Mesothelial cell of epicardium (in vitro differentiated cells): ENCODE results near the gene GALNT11. TPM values are rescaled to one million over a fixed set of nuclear protein-coding genes. Genes with fewer than 3 reads are reported as not detected.

ENCODE experiments used
- DNase-seq, 2 experiments: peaks; one replicate each; pipeline ENCODE4 v3.0.0; 2021; ENCODE audit warnings: low spot score in 2 of 2; ENCODE audit not compliant: unreplicated experiment in 2 of 2
- H3K27ac Mint-ChIP-seq: 2 replicates; pipeline ENCODE4 v1.8.0; 2021; ENCODE audit warnings: mixed read lengths
- H3K27me3 Mint-ChIP-seq: 2 replicates; pipeline ENCODE4 v1.8.0; 2021; ENCODE audit warnings: low read depth, mixed read lengths
- H3K36me3 Mint-ChIP-seq: 2 replicates; pipeline ENCODE4 v1.8.0; 2021; ENCODE audit warnings: mixed read lengths
- H3K4me1 Mint-ChIP-seq: 2 replicates; pipeline ENCODE4 v1.8.0; 2021; ENCODE audit warnings: mixed read lengths
- H3K4me3 Mint-ChIP-seq: 2 replicates; pipeline ENCODE4 v1.8.0; 2021; ENCODE audit warnings: mild to moderate bottlenecking, moderate library complexity, mixed read lengths
- H3K9me3 Mint-ChIP-seq: 2 replicates; pipeline ENCODE4 v1.8.0; 2021; ENCODE audit warnings: mixed read lengths
- total RNA-seq: library from RNA; stranded (reverse); gene quantifications from 3 replicates; pipeline ENCODE4 v1.2.1, GENCODE V29; 2021
- TF ChIP-seq, protein P1 (sequence below): fragments of 200-600 bp; sonication (generic); IDR thresholded peaks from one replicate; pipeline ENCODE4 v1.5.0; 2021; ENCODE audit warnings: antibody characterized with exemption; ENCODE audit not compliant: unreplicated experiment

Gene GALNT11
- total RNA-seq, 1 donor from 2014 or later, result 37.9 TPM

DNA sequence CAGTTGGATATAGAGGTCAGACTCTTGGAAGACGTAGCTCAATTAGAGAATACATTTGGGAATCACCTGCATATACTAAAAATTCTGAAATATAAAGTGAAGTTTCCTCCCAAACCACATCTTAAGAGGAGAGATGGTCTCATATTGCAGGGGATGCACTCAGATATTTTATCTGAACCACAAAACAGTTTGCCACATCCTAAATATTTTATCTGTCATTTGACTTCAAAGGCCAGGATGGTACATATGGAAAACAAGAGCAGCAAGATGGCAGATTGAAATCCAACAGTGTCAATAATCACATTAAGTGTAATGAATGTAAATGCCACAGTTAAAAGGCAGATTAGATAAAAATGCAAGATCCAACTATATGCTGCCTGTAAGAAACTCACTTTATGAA is 97.1 kb downstream of the GALNT11 start:
- TF ChIP-seq, protein P1, sequence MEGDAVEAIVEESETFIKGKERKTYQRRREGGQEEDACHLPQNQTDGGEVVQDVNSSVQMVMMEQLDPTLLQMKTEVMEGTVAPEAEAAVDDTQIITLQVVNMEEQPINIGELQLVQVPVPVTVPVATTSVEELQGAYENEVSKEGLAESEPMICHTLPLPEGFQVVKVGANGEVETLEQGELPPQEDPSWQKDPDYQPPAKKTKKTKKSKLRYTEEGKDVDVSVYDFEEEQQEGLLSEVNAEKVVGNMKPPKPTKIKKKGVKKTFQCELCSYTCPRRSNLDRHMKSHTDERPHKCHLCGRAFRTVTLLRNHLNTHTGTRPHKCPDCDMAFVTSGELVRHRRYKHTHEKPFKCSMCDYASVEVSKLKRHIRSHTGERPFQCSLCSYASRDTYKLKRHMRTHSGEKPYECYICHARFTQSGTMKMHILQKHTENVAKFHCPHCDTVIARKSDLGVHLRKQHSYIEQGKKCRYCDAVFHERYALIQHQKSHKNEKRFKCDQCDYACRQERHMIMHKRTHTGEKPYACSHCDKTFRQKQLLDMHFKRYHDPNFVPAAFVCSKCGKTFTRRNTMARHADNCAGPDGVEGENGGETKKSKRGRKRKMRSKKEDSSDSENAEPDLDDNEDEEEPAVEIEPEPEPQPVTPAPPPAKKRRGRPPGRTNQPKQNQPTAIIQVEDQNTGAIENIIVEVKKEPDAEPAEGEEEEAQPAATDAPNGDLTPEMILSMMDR, result no peak
- H3K27me3 Mint-ChIP-seq, result no peaks in the 10 kb centered on the region
- H3K4me1 Mint-ChIP-seq, result no peaks in the 10 kb centered on the region
- no peak for DNase-seq
- no peak overlapping the region for H3K27ac Mint-ChIP-seq
- peaks cover 38% of the 10 kb centered on the region for H3K9me3 Mint-ChIP-seq
- no peak overlapping the region for H3K4me3 Mint-ChIP-seq
- peaks cover 78% of the 10 kb centered on the region for H3K36me3 Mint-ChIP-seq

DNA sequence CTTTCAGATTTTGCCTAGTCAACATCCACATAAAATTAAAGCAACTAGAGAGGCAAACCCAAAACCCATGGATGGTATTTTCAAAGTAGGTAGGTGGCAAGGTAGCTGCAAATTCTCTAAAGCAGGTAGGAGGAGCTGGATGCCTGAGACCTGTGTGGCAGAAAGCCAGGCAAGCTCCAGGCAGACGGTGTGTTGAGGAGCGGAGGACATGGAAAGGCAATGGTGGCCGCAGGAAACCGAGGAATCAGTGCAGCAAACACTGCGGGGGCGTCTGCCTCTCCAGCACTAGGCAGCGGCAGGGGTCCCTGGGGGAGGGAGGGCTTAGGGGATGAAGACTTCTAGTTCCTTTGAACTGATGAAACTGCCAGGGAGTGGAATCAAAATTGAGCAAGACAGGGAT is 101.3 kb downstream of the GALNT11 start:
- H3K4me3 Mint-ChIP-seq, result no peak overlapping the region
- TF ChIP-seq, protein P1, result no peak
- DNase-seq, result no peak
- H3K27me3 Mint-ChIP-seq, result no peaks in the 10 kb centered on the region
- H3K27ac Mint-ChIP-seq, result no peak overlapping the region
- H3K36me3 Mint-ChIP-seq, result peaks cover 78% of the 10 kb centered on the region
- H3K9me3 Mint-ChIP-seq, result peaks cover 42% of the 10 kb centered on the region
- no peaks in the 10 kb centered on the region for H3K4me1 Mint-ChIP-seq

DNA sequence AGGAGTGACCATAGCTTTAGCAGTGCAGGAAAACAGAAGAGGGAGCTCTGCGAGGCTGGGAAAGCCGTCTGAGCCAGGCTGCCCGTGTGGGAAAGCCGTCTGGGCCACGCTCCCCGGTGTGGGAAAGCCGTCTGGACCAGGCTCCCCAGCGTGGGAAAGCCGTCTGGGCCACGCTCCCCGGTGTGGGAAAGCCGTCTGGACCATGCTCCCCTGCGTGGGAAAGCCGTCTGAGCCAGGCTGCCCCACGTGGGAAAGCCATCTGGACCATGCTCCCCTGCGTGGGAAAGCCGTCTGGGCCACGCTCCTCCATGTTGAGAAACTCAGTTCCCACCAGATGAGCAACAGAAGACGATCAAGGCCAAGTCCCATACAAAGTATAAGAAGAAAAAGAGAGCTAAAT is 101.8 kb downstream of the GALNT11 start:
- peaks cover 77% of the 10 kb centered on the region for H3K36me3 Mint-ChIP-seq
- no peak for DNase-seq
- no peaks in the 10 kb centered on the region for H3K4me1 Mint-ChIP-seq
- H3K9me3 Mint-ChIP-seq, result peaks cover 42% of the 10 kb centered on the region
- TF ChIP-seq, protein P1, result no peak
- no peak overlapping the region for H3K27ac Mint-ChIP-seq
- no peak overlapping the region for H3K4me3 Mint-ChIP-seq
- H3K27me3 Mint-ChIP-seq, result no peaks in the 10 kb centered on the region

DNA sequence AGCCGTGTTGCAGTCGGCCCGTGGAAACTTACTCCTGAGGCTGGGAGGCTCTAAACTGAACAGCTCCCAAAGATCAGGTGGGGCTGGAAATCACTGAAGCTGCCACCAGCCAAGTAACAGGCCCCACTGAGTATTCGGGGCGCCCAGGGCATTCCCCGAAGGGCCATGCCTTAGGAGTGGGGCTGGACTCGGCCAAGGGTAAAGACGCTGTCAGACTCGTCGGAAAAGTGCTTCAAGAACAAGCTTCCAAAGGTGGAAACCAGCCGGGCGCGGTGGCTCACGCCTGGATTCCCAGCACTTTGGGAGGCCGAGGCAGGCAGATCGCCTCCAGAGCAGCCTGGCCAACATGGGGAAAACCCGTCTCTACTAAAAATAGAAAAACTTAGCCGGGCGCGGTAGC is 102.8 kb downstream of the GALNT11 start:
- Mint-ChIP-seq H3K9me3 (peaks cover 35% of the 10 kb centered on the region), H3K4me1 (no peaks in the 10 kb centered on the region), H3K36me3 (peaks cover 66% of the 10 kb centered on the region), H3K27ac (no peak overlapping the region), H3K27me3 (no peaks in the 10 kb centered on the region), H3K4me3 (no peak overlapping the region)
- TF ChIP-seq, protein P1, result no peak
- no peak for DNase-seq

DNA sequence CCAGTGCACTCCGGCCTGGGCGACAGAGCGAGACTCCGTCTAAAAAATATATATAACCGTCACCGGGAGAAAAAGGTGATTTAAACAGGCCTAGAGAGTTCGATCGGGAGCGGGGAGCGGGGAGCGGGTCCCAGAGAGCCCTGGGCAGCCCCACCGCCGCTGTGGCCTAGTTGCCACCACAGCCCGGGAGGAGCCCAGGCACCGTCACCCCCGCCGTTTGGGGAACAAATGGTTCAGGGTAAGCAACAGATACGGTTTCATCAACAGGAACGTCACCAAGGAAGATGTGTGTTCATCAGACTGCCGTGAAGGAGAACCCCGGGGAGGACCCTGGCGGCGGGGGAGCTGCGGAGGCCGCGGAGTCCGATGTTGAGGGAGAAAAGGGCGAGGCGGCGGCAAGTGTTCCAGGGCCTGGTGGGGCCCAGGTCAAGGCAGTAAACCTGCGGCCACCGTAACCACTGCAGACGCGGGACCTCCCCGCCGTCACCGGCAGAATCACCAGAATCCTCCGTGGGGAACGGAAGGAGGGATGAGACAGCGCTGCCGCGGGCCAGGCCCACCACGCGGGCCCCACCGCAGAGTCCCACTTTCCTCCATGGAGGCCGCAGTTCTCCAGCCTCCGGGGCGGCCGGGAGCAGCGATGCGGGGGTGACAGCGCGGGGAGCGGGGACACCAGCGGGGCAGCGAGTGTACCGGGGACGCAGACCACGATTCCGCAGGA is 103.4 kb downstream of the GALNT11 start:
- peaks cover 66% of the 10 kb centered on the region for H3K36me3 Mint-ChIP-seq
- DNase-seq, result no peak
- no peaks in the 10 kb centered on the region for H3K27me3 Mint-ChIP-seq
- H3K4me1 Mint-ChIP-seq, result no peaks in the 10 kb centered on the region
- no peak overlapping the region for H3K4me3 Mint-ChIP-seq
- TF ChIP-seq, protein P1, result no peak
- no peak overlapping the region for H3K27ac Mint-ChIP-seq
- peaks cover 31% of the 10 kb centered on the region for H3K9me3 Mint-ChIP-seq

DNA sequence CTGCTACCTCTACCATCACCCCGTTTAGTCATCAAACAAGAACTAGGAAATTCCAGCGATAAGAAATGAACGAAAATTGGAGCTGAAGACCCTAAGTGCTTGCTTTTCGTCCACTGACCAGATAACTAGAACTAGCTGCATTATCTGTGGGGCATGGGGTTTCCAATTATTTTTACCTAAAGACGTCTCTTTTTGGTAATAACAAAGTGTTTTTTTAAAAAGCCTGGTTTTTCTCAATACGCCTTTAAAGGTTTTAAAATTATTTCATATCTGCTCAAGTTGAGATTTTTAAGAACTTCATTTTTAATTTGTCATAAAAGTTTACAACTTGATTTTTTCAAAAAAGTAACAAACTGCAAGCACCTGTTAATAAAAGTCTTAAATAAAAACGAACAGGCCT is 104.2 kb downstream of the GALNT11 start:
- Mint-ChIP-seq H3K36me3 (peaks cover 61% of the 10 kb centered on the region), H3K9me3 (peaks cover 23% of the 10 kb centered on the region), H3K27me3 (no peaks in the 10 kb centered on the region), H3K4me3 (no peak overlapping the region), H3K27ac (no peak overlapping the region), H3K4me1 (no peaks in the 10 kb centered on the region)
- TF ChIP-seq, protein P1, result no peak
- DNase-seq, result no peak
